ENCODE data around the gene SCD5. TPM values are rescaled to one million over a fixed set of nuclear protein-coding genes. Genes with fewer than 3 reads are reported as not detected.

SCD5 gene
- total RNA-seq, 2 experiments from 2014 or later: 1.6 to 2.2 TPM

DNA sequence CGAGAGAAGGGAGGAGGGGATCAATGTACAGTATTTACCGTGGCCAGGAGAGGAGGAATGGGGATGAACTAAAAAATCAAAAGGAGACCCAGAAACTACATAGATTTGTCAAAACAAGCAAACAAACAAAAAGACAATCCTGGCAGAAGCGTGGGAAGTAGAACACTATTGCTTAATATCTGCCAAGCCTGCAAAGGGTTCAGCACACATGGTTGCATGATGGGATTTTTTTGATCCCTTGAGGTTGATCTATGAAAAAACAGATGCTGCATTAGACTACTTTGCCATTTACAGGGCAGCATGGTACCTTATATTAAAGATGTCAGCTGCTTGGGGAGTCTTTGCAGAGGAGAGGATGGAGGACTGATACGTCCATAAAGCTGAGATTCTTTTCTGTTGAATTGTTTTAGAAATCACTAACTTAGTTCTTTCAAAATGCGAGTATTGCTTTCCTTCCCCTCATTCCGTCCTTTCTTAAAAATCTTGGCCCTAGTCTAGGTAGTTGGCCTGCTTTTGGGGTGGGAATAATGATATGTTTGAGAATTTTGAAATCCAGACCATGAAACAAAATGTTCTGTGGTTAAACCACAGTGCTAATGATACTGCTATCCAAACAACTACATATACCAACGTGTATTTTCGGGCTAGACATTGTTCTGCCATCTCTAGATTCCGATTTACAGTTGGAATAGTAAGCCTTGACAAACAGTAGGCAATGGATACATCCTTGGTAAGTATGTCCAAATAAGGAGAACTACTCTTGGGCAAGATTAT lies 197.2 kb downstream of the SCD5 start:
- Mint-ChIP-seq H3K36me3 (ENCODE audit: low read depth) (no peaks in the 10 kb centered on the region), H3K4me1 (ENCODE audit: low read depth) (no peaks in the 10 kb centered on the region), H3K27ac (no peak overlapping the region), H3K27me3 (peaks cover 1% of the 10 kb centered on the region), H3K9me3 (no peaks in the 10 kb centered on the region), H3K4me3 (no peak overlapping the region)
- intact Hi-C loops (cut with micrococcal nuclease): no loop called here
- POLR2A ChIA-PET: no interaction called here
- CTCF ChIA-PET: interaction anchor here (1.1 kb wide), 1 partner anchor 9 kb away, joined by 3 read pairs; no protein-coding TSS in a partner anchor
- DNase-seq: no peak
- no peak for ATAC-seq
- TF ChIP-seq, protein P1, sequence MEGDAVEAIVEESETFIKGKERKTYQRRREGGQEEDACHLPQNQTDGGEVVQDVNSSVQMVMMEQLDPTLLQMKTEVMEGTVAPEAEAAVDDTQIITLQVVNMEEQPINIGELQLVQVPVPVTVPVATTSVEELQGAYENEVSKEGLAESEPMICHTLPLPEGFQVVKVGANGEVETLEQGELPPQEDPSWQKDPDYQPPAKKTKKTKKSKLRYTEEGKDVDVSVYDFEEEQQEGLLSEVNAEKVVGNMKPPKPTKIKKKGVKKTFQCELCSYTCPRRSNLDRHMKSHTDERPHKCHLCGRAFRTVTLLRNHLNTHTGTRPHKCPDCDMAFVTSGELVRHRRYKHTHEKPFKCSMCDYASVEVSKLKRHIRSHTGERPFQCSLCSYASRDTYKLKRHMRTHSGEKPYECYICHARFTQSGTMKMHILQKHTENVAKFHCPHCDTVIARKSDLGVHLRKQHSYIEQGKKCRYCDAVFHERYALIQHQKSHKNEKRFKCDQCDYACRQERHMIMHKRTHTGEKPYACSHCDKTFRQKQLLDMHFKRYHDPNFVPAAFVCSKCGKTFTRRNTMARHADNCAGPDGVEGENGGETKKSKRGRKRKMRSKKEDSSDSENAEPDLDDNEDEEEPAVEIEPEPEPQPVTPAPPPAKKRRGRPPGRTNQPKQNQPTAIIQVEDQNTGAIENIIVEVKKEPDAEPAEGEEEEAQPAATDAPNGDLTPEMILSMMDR (IDR thresholded peaks at IDR 0.05): no peak

DNA sequence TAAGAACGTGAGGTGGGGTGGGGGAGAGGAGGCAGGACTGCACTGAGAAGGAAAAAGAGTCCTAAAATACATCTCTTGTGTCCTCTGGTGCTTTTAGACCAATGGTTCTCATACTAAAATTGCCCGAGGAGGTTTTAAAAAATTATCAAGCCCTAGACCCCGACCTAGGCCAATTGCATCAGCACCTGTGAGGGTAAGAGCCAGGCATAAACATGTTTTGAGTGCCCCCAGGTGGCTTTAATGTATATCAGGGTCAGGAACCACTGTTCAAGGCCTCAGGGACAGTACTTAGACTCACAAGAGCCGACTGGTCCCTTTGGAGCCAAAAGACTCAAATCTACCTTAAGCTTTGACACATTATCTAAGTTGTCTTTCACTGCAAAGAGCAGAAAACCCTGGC lies 199.3 kb downstream of the SCD5 start:
- Mint-ChIP-seq H3K9me3 (no peaks in the 10 kb centered on the region), H3K27me3 (peaks cover 1% of the 10 kb centered on the region), H3K36me3 (ENCODE audit: low read depth) (no peaks in the 10 kb centered on the region), H3K4me3 (no peak overlapping the region), H3K4me1 (ENCODE audit: low read depth) (no peaks in the 10 kb centered on the region), H3K27ac (no peak overlapping the region)
- peak; percentile 12 for DNase-seq
- ChIA-PET CTCF (no interaction called here), POLR2A (interaction anchor here (0.6 kb wide), 1 partner anchor 86 kb away, joined by 3 read pairs; no protein-coding TSS in a partner anchor)
- TF ChIP-seq, protein P1 (IDR thresholded peaks at IDR 0.05): no peak
- intact Hi-C loops (cut with micrococcal nuclease): no loop called here
- ATAC-seq: no peak

DNA sequence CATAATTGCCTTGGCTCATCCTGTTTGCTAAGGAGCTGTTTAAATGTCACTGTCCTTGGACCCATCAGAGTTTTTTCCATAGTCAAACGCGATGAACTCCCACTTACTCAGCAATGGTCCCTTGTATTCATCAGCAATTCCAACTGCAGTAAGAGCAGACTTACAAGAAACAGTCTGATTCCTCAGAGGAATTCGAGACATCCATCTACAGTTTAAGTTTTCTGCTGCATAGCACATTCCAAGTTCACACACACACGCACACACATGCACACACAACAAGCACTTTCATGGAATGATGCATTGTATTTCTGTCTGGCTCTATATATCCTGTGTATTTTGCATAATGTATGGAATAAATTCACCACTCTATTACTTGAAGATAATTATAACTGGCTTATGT lies 204.1 kb downstream of the SCD5 start:
- CTCF ChIA-PET: no interaction called here
- DNase-seq (no peak), ATAC-seq (no peak)
- H3K36me3 Mint-ChIP-seq (ENCODE audit: low read depth): no peaks in the 10 kb centered on the region
- H3K4me1 Mint-ChIP-seq (ENCODE audit: low read depth): no peaks in the 10 kb centered on the region
- no peak overlapping the region for H3K27ac Mint-ChIP-seq
- no peaks in the 10 kb centered on the region for H3K9me3 Mint-ChIP-seq
- POLR2A ChIA-PET: no interaction called here
- intact Hi-C loops (cut with micrococcal nuclease): no loop called here
- no peak overlapping the region for H3K4me3 Mint-ChIP-seq
- peaks cover 8% of the 10 kb centered on the region for H3K27me3 Mint-ChIP-seq
- TF ChIP-seq, protein P1 (IDR thresholded peaks at IDR 0.05): no peak

DNA sequence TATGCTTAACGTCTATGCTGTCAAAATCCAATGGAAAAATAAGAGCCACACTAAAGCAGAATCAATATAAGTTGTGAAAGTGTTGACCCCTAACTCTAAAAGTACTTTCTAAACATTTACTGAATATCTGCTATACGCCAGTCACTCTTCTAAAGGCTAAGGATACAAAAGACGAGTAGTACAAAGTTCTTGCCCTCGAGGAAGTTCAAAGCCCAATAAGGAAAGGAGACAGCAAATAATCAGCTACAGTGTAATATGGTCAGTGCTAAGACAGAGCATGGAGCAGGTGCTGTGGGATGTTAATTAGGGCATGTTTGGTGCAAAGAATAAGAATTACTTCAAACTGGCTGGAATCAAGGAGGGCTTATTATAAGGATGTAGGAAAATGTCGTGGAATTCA lies 205.2 kb downstream of the SCD5 start:
- Mint-ChIP-seq H3K4me1 (ENCODE audit: low read depth) (no peaks in the 10 kb centered on the region), H3K9me3 (no peaks in the 10 kb centered on the region), H3K36me3 (ENCODE audit: low read depth) (no peaks in the 10 kb centered on the region), H3K27ac (no peak overlapping the region), H3K27me3 (peaks cover 7% of the 10 kb centered on the region), H3K4me3 (no peak overlapping the region)
- TF ChIP-seq, protein P1 (IDR thresholded peaks at IDR 0.05): no peak
- DNase-seq: no peak
- no peak for ATAC-seq
- intact Hi-C loops (cut with micrococcal nuclease): no loop called here
- CTCF ChIA-PET: interaction anchor here (0.6 to 1.1 kb wide), 2 partner anchors 146 to 466 kb away, joined by 3 read pairs; no protein-coding TSS in a partner anchor
- POLR2A ChIA-PET: no interaction called here

DNA sequence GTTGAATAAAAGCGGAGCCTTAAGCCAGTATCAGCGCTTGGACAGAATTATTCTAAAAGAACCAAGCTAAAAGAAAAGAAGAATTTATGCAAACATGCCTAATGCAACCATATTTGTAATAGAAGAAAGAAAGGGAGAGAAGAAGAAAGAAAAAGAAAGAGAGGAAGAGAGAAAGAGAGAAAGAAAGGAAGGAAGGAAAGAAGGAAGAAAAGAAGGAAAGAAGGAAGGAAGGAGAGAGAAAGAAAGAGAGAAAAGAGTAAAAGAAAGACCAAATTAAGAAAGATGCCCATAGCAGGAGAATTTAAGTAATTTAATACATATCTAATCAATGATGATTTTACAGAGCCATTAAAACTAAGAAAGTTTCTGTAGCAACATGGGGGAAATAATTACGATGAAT lies 206.0 kb downstream of the SCD5 start:
- Mint-ChIP-seq H3K4me3 (no peak overlapping the region), H3K27ac (no peak overlapping the region), H3K4me1 (ENCODE audit: low read depth) (no peaks in the 10 kb centered on the region), H3K27me3 (peaks cover 7% of the 10 kb centered on the region), H3K36me3 (ENCODE audit: low read depth) (no peaks in the 10 kb centered on the region), H3K9me3 (no peaks in the 10 kb centered on the region)
- POLR2A ChIA-PET: no interaction called here
- no peak for DNase-seq
- CTCF ChIA-PET: interaction anchor here (1.0 kb wide), 1 partner anchor 8 kb away, joined by 3 read pairs; no protein-coding TSS in a partner anchor
- ATAC-seq: no peak
- intact Hi-C loops (cut with micrococcal nuclease): no loop called here
- TF ChIP-seq, protein P1 (IDR thresholded peaks at IDR 0.05): no peak

Data from activated CD8-positive, alpha-beta T cell treated with anti-CD3 and anti-CD28 coated beads for 36 hours (primary cell).